ENCODE data around the gene HORMAD1. TPM values are rescaled to one million over a fixed set of nuclear protein-coding genes. Genes with fewer than 3 reads are reported as not detected.

Gene HORMAD1
- total and polyA plus RNA-seq, 2 of the 13 experiments (the other 11 are each of a cell fraction or from before 2014, with no cell fraction given), result not detected

- 0% methylated on average over 1 of the region's 1 CpG for WGBS (ENCODE audit: low lambda C conversion rate)
- peak overlapping the region; percentile 67; the same call in 1 of the 2 replicates for H3K9ac ChIP-seq (ENCODE audit: insufficient read depth, low read depth, low read length)
- no peak for FAIRE-seq
These were observed 24.5 kb downstream of the HORMAD1 start for GRCh38 chr1:150696162-150696561.

More at GRCh38 chr1:150696162-150696561, 24.5 kb downstream of the HORMAD1 start:
- Histone ChIP-seq H4K20me1 (ENCODE audit: insufficient read depth, low read length) (no peaks in the 10 kb centered on the region), H3K79me2 (ENCODE audit: insufficient read depth, low read length) (peaks cover 10% of the 10 kb centered on the region), H3K4me3 (replicated peaks in 1 of 3; ENCODE audit: insufficient read depth in 1 of 3, low read depth in 2 of 3, low read length in 3 of 3) (peak overlapping the region; percentile 73 to 99 (median 83); a peak in 5 of 6 replicates), H2AFZ (ENCODE audit: low read length) (no peak overlapping the region), H3K27me3 (ENCODE audit: control insufficient read depth in 1 of 2, insufficient read depth in 2 of 2, low read length in 2 of 2) (no peaks in the 10 kb centered on the region; a peak in 2 of 5 replicates), H3K9me3 (ENCODE audit: low read length) (no peaks in the 10 kb centered on the region), H3K36me3 (replicated peaks in 1 of 2; ENCODE audit: control insufficient read depth in 1 of 2, insufficient read depth in 2 of 2, low read length in 2 of 2) (peaks cover 2 to 24% of the 10 kb centered on the region in 2 experiments; a peak in 4 of 5 replicates), H3K27ac (ENCODE audit: extremely low read length, insufficient read depth, low read length) (no peak overlapping the region), H3K4me1 (ENCODE audit: insufficient read depth, low read length) (0 out of 2 replicates have a peak, but pooled peaks cover 17% of the 10 kb centered on the region), H3K4me2 (ENCODE audit: low read depth, low read length) (peak overlapping the region; percentile 74)
- TF ChIP-seq HOXD1 (CRISPR knock-in tag; IDR thresholded peaks at IDR 0.05) (no peak), ZNF598 (CRISPR knock-in tag; IDR thresholded peaks at IDR 0.05; ENCODE audit: borderline replicate concordance) (no peak), ZNF282 (IDR thresholded peaks at IDR 0.05; ENCODE audit: partially characterized antibody) (no peak), PITX1 (CRISPR knock-in tag; IDR thresholded peaks at IDR 0.05) (no peak), NR2F1 (CRISPR knock-in tag; IDR thresholded peaks at IDR 0.05) (no peak), ZNF572 (CRISPR knock-in tag; IDR thresholded peaks at IDR 0.05) (no peak), FUBP1 (CRISPR knock-in tag; IDR thresholded peaks at IDR 0.05; ENCODE audit: borderline replicate concordance) (no peak), ZNF296 (CRISPR knock-in tag; conservative IDR thresholded peaks at IDR 0.05) (no peak), ZNF441 (CRISPR knock-in tag; IDR thresholded peaks at IDR 0.05; ENCODE audit: borderline replicate concordance) (no peak), ZNF432 (CRISPR knock-in tag; IDR thresholded peaks at IDR 0.05; ENCODE audit: borderline replicate concordance) (no peak), HNRNPK (IDR thresholded peaks at IDR 0.05; ENCODE audit: low read depth, low read length, poor library complexity, severe bottlenecking) (no peak)
- TF ChIP-seq, protein P1, sequence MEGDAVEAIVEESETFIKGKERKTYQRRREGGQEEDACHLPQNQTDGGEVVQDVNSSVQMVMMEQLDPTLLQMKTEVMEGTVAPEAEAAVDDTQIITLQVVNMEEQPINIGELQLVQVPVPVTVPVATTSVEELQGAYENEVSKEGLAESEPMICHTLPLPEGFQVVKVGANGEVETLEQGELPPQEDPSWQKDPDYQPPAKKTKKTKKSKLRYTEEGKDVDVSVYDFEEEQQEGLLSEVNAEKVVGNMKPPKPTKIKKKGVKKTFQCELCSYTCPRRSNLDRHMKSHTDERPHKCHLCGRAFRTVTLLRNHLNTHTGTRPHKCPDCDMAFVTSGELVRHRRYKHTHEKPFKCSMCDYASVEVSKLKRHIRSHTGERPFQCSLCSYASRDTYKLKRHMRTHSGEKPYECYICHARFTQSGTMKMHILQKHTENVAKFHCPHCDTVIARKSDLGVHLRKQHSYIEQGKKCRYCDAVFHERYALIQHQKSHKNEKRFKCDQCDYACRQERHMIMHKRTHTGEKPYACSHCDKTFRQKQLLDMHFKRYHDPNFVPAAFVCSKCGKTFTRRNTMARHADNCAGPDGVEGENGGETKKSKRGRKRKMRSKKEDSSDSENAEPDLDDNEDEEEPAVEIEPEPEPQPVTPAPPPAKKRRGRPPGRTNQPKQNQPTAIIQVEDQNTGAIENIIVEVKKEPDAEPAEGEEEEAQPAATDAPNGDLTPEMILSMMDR (CRISPR knock-in tag; IDR thresholded peaks at IDR 0.05), result no peak
- ChIA-PET CTCF (ENCODE audit: low intra/inter-chr PET ratio, low total read pairs) (no interaction called here), POLR2A (interaction anchor here (1.0 to 2.9 kb wide), 4 partner anchors 67 to 135 kb away, joined by 3 to 17 read pairs (median 12); partner anchors contain the start of genes ENSA and MCL1)
- in situ Hi-C loops (cut with HindIII; ENCODE audit: extremely low pct_ligation_motif_present, low pct_unique_long_range_greater_than_20kb) (no loop called here), intact Hi-C loops (cut with micrococcal nuclease; ENCODE audit: unreplicated experiment) (loop anchor here (2.0 to 10.0 kb wide), 3 partner anchors 71 to 134 kb away; partner anchors contain the start of gene ENSA)
- no peak for ATAC-seq
- no peak for DNase-seq (ENCODE audit: low spot score)
- BruUV-seq (replicated peaks), result TSS peak; percentile 61

All from HepG2 (cell line).